ENCODE measurements around the gene MCFD2.

The MCFD2 gene

GRCh38 chr2:46871976-46872381, 43.6 kb downstream of the MCFD2 start:
- DNase-seq: no peak

- no peak for DNase-seq
Measured at GRCh38 chr2:46870051-46870839, 45.4 kb downstream of the MCFD2 start.

- DNase-seq: no peak
Measured at GRCh38 chr2:46869621-46870020, 46.0 kb downstream of the MCFD2 start.

GRCh38 chr2:46866770-46867246, 48.8 kb downstream of the MCFD2 start:
- no peak for DNase-seq

GRCh38 chr2:46865181-46865970, 50.2 kb downstream of the MCFD2 start:
- DNase-seq: no peak

- no peak for DNase-seq
Measured at GRCh38 chr2:46863882-46864281, 51.7 kb downstream of the MCFD2 start.

- DNase-seq: no peak
Measured at GRCh38 chr2:46862514-46862913, 53.1 kb downstream of the MCFD2 start.

GRCh38 chr2:46861916-46862315, 53.7 kb downstream of the MCFD2 start:
- no peak for DNase-seq

GRCh38 chr2:46859482-46859881, 56.1 kb downstream of the MCFD2 start:
- DNase-seq: no peak

GRCh38 chr2:46858702-46859090, 56.9 kb downstream of the MCFD2 start:
- DNase-seq: no peak

- DNase-seq: no peak
Measured at GRCh38 chr2:46857871-46858701, 57.5 kb downstream of the MCFD2 start.

- DNase-seq: no peak
Measured at GRCh38 chr2:46856336-46856735, 59.3 kb downstream of the MCFD2 start.

GRCh38 chr2:46855805-46856204, 59.8 kb downstream of the MCFD2 start:
- DNase-seq: no peak

- no peak for DNase-seq
Measured at GRCh38 chr2:46854260-46854659, 61.3 kb downstream of the MCFD2 start.

- no peak for DNase-seq
Measured at GRCh38 chr2:46852598-46852997, 63.0 kb downstream of the MCFD2 start.

- DNase-seq: no peak
Measured at GRCh38 chr2:46852124-46852523, 63.5 kb downstream of the MCFD2 start.
